Activated naive CD8-positive, alpha-beta T cell treated with anti-CD3 and anti-CD28 coated beads, Interleukin-2, amount 50 U/mL, for 24 hours (primary cell): ENCODE results near the gene SMOC1.

Experiments
- ATAC-seq: fragments of 150-1000 bp; cut with Tn5 transposase; one replicate; pipeline ENCODE4 v1.10.0; 2021
- DNase-seq: peaks from one replicate; pipeline ENCODE4 v3.0.0; 2021
- H3K27ac Mint-ChIP-seq: one replicate; pipeline ENCODE4 v1.8.0; 2021; ENCODE audit warnings: mild to moderate bottlenecking, mixed read lengths
- H3K27me3 Mint-ChIP-seq: one replicate; pipeline ENCODE4 v1.8.0; 2021; ENCODE audit warnings: mixed read lengths
- H3K36me3 Mint-ChIP-seq: one replicate; pipeline ENCODE4 v1.8.0; 2021; ENCODE audit warnings: low read depth, mixed read lengths
- H3K4me1 Mint-ChIP-seq: one replicate; pipeline ENCODE4 v1.8.0; 2021; ENCODE audit warnings: mixed read lengths
- H3K4me3 Mint-ChIP-seq: one replicate; pipeline ENCODE4 v1.8.0; 2021; ENCODE audit warnings: mild to moderate bottlenecking, moderate library complexity, mixed read lengths
- H3K9me3 Mint-ChIP-seq: one replicate; pipeline ENCODE4 v1.8.0; 2021; ENCODE audit warnings: mixed read lengths

The SMOC1 gene

GRCh38 chr14:69933623-69934275 lies 54.5 kb downstream of the SMOC1 start:
- H3K9me3 Mint-ChIP-seq = no peaks in the 10 kb centered on the region
- ATAC-seq (no peak), DNase-seq (no peak)
- H3K4me3 Mint-ChIP-seq = no peak overlapping the region
- no peaks in the 10 kb centered on the region for H3K4me1 Mint-ChIP-seq
- peaks cover 8% of the 10 kb centered on the region for H3K27me3 Mint-ChIP-seq
- no peaks in the 10 kb centered on the region for H3K36me3 Mint-ChIP-seq
- no peak overlapping the region for H3K27ac Mint-ChIP-seq

GRCh38 chr14:69937367-69938081 lies 58.3 kb downstream of the SMOC1 start:
- H3K27ac Mint-ChIP-seq = no peak overlapping the region
- no peaks in the 10 kb centered on the region for H3K9me3 Mint-ChIP-seq
- ATAC-seq (no peak), DNase-seq (no peak)
- no peak overlapping the region for H3K4me3 Mint-ChIP-seq
- H3K4me1 Mint-ChIP-seq = no peaks in the 10 kb centered on the region
- H3K36me3 Mint-ChIP-seq = no peaks in the 10 kb centered on the region
- H3K27me3 Mint-ChIP-seq = peaks cover 12% of the 10 kb centered on the region

DNA sequence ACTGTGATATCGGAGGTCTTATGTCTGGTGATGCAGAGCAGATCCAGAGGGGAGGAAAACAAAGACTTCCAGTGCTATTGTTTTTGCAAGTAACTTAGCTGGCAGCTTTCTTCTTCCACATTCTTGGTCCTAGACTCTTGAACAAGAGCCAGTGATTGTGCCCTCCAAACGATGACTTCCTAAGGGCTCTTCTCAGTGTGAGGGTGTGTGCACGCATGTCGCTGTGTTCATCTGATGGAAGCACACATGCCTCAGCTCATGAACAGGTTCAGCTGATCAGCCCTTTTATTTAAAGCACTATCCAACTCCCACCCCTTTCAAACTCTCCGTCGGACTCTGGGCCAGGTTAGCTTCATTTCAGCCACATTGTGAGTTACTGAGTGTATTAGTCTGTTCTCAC lies 59.5 kb downstream of the SMOC1 start:
- Mint-ChIP-seq H3K36me3 (no peaks in the 10 kb centered on the region), H3K27me3 (peaks cover 17% of the 10 kb centered on the region), H3K9me3 (no peaks in the 10 kb centered on the region), H3K27ac (no peak overlapping the region), H3K4me3 (no peak overlapping the region), H3K4me1 (no peaks in the 10 kb centered on the region)
- ATAC-seq (no peak), DNase-seq (no peak)

GRCh38 chr14:69941768-69942742 lies 62.8 kb downstream of the SMOC1 start:
- no peaks in the 10 kb centered on the region for H3K36me3 Mint-ChIP-seq
- DNase-seq = no peak
- H3K27ac Mint-ChIP-seq = no peak overlapping the region
- no peaks in the 10 kb centered on the region for H3K4me1 Mint-ChIP-seq
- ATAC-seq = no peak
- H3K27me3 Mint-ChIP-seq = peaks cover 21% of the 10 kb centered on the region
- H3K9me3 Mint-ChIP-seq = peaks cover 18% of the 10 kb centered on the region
- H3K4me3 Mint-ChIP-seq = no peak overlapping the region

DNA sequence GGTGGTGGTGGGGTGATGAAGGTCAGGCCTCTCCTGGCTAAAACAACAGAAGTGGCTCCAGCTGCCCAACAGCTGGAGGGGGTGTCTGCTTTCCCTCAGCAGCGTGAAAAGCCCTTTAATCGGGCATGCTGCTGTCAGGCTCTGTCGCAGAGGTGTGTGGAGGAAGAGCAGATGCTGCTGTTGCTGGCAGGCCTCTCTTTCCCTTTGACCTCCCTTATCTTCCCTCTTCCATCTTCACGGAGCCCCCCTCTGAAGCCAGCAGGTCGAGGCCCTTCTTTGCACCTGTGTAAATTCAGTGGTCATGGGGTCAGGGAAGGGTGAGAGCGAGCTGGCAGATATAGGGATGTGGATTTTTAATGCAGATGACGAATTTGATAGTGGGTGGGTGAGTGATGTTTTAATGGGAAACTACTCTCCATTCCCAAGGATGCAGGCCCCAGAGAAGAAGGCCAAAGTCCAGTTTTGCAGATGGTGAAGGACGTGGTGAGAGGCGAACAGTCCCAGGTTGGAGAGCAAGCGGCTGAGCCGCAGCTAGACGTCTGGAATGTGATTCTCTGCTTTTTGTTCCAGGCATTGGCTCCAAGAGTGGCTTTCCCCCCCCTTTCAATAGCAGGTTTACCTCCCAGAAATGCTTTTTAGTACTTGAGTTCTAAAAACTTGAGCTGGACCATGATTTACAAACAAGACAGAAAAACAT lies 64.0 kb downstream of the SMOC1 start:
- DNase-seq = no peak
- ATAC-seq = no peak
- no peaks in the 10 kb centered on the region for H3K4me1 Mint-ChIP-seq
- peaks cover 26% of the 10 kb centered on the region for H3K27me3 Mint-ChIP-seq
- no peak overlapping the region for H3K27ac Mint-ChIP-seq
- peaks cover 19% of the 10 kb centered on the region for H3K9me3 Mint-ChIP-seq
- H3K4me3 Mint-ChIP-seq = no peak overlapping the region
- no peaks in the 10 kb centered on the region for H3K36me3 Mint-ChIP-seq

GRCh38 chr14:69945347-69945746 lies 66.1 kb downstream of the SMOC1 start:
- H3K4me1 Mint-ChIP-seq = no peaks in the 10 kb centered on the region
- no peaks in the 10 kb centered on the region for H3K36me3 Mint-ChIP-seq
- DNase-seq (no peak), ATAC-seq (no peak)
- H3K4me3 Mint-ChIP-seq = no peak overlapping the region
- peaks cover 28% of the 10 kb centered on the region for H3K27me3 Mint-ChIP-seq
- H3K9me3 Mint-ChIP-seq = peaks cover 19% of the 10 kb centered on the region
- H3K27ac Mint-ChIP-seq = no peak overlapping the region

DNA sequence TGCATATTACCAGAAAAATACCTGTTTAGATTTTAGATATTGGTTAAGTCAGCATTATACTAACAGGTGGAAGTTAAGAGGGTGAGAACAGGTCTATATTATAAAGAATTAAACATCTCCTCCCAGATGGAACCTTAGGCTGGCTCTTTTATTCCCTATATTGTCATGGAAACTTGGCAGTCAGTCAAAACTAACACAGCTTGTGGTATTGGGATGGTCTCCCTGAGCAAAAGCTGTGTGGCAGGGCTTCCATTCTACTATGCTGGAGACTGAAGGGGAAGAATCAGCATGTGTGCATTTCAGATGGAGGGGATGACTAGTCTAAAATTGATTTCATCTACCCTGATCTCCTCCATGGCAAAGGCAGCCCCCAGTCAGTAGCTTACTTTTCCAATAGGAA lies 66.7 kb downstream of the SMOC1 start:
- Mint-ChIP-seq H3K36me3 (no peaks in the 10 kb centered on the region), H3K4me1 (no peaks in the 10 kb centered on the region), H3K9me3 (peaks cover 19% of the 10 kb centered on the region), H3K27me3 (peaks cover 27% of the 10 kb centered on the region), H3K27ac (no peak overlapping the region), H3K4me3 (no peak overlapping the region)
- DNase-seq (no peak), ATAC-seq (no peak)

GRCh38 chr14:69948351-69948750 lies 69.1 kb downstream of the SMOC1 start:
- no peaks in the 10 kb centered on the region for H3K4me1 Mint-ChIP-seq
- DNase-seq = no peak
- no peaks in the 10 kb centered on the region for H3K36me3 Mint-ChIP-seq
- peaks cover 19% of the 10 kb centered on the region for H3K9me3 Mint-ChIP-seq
- no peak for ATAC-seq
- H3K4me3 Mint-ChIP-seq = no peak overlapping the region
- H3K27ac Mint-ChIP-seq = no peak overlapping the region
- peaks cover 20% of the 10 kb centered on the region for H3K27me3 Mint-ChIP-seq

DNA sequence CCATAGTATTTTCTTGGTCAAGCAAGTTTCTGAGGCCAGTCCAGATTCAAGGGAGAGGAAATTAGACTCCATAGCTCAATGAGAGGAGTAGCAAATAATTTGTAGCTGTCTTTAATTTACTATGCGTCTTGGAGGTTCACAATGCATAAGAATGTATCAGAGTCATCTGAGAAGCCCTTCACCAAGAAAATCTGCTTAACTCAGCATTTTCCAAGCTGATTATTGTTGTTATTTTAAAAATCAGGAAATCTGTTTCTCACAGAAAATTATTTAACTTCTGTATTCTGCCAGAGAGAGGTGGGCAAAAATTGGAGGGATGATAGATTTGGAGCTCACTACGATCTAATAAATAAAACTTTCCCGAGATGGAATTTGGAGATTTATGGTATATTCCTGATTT lies 72.0 kb downstream of the SMOC1 start:
- peaks cover 7% of the 10 kb centered on the region for H3K9me3 Mint-ChIP-seq
- peaks cover 19% of the 10 kb centered on the region for H3K27me3 Mint-ChIP-seq
- no peak overlapping the region for H3K4me3 Mint-ChIP-seq
- H3K27ac Mint-ChIP-seq = no peak overlapping the region
- ATAC-seq = no peak
- no peaks in the 10 kb centered on the region for H3K4me1 Mint-ChIP-seq
- no peak for DNase-seq
- no peaks in the 10 kb centered on the region for H3K36me3 Mint-ChIP-seq

DNA sequence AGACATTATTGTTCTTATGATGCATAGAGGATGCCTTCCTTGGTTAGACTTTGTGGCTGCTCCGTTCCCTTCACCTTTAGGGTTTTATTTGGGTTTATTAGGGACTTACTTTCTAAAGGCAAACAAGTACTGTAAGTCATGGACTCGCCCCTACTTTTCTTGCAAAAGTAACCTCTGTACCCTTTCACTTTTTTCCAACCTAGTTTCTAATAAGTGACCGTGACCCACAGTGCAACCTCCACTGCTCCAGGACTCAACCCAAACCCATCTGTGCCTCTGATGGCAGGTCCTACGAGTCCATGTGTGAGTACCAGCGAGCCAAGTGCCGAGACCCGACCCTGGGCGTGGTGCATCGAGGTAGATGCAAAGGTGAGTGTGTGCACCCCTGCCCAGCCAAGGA lies 72.7 kb downstream of the SMOC1 start:
- peaks cover 3% of the 10 kb centered on the region for H3K9me3 Mint-ChIP-seq
- no peak for DNase-seq
- H3K4me1 Mint-ChIP-seq = no peaks in the 10 kb centered on the region
- no peaks in the 10 kb centered on the region for H3K36me3 Mint-ChIP-seq
- no peak overlapping the region for H3K4me3 Mint-ChIP-seq
- H3K27ac Mint-ChIP-seq = no peak overlapping the region
- H3K27me3 Mint-ChIP-seq = peaks cover 19% of the 10 kb centered on the region
- ATAC-seq = no peak

- H3K27ac Mint-ChIP-seq = no peak overlapping the region
Measured at GRCh38 chr14:69953266-69953915, 74.2 kb downstream of the SMOC1 start.

DNA sequence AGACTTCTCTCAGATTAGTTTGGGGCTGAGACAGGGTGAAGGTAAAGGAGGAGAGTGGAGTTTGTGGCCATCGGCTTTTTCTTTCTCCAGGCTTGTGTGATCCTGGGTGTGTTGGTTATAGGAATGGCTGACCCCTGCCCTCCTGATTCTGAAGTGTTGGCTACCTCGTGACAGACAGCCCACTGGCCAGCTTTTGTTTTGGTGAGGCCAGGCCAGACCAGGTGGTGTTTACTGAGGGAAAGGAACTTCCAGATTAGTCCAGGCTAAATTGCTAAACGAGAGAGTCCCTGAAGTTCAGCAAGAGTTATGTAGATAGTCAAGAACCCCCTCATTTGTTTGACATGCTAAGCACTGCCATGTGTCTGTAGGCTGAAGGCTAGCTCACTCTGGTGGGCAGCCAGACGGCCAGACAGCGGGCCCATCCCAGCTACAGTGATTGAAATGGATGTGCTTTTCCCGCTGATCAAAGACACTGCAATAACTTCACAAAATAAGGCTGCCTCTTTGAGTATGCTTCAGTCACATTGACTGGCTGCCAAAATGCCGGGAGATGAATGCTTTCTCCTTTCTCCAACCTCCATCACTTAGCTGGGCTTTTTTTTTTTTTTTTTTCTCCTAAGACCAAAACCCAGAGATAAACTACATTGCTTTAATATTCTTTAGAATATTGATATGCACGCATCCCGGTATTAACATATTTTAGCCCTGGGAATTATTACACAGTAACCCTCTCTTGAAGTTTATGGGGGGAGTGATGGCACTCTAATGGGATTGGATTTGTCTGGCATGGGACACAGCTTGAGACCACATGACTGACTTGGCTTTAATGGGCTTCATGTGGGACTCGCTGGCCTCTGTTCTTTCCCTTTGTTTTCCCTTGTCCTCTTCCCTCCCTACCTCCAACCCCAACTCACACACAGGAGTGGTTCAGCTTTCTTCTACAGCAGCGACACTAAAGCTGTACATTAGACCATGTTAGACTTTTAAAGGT lies 76.9 kb downstream of the SMOC1 start:
- Mint-ChIP-seq H3K27me3 (peaks cover 9% of the 10 kb centered on the region), H3K4me1 (no peaks in the 10 kb centered on the region), H3K27ac (no peak overlapping the region), H3K9me3 (no peaks in the 10 kb centered on the region), H3K4me3 (no peak overlapping the region), H3K36me3 (no peaks in the 10 kb centered on the region)
- DNase-seq (no peak), ATAC-seq (no peak)

More at GRCh38 chr14:69953266-69953915, 74.2 kb downstream of the SMOC1 start:
- ATAC-seq = no peak
- DNase-seq = no peak
- Mint-ChIP-seq H3K4me3 (no peak overlapping the region), H3K36me3 (no peaks in the 10 kb centered on the region), H3K4me1 (no peaks in the 10 kb centered on the region), H3K27me3 (peaks cover 14% of the 10 kb centered on the region), H3K9me3 (no peaks in the 10 kb centered on the region)

GRCh38 chr14:69956970-69957369 lies 77.8 kb downstream of the SMOC1 start:
- no peaks in the 10 kb centered on the region for H3K36me3 Mint-ChIP-seq
- no peak overlapping the region for H3K27ac Mint-ChIP-seq
- H3K27me3 Mint-ChIP-seq = peaks cover 9% of the 10 kb centered on the region
- no peak overlapping the region for H3K4me3 Mint-ChIP-seq
- ATAC-seq (no peak), DNase-seq (no peak)
- H3K4me1 Mint-ChIP-seq = no peaks in the 10 kb centered on the region
- H3K9me3 Mint-ChIP-seq = no peaks in the 10 kb centered on the region
